Measurements from ENCODE around the gene ISG20.

DNA sequence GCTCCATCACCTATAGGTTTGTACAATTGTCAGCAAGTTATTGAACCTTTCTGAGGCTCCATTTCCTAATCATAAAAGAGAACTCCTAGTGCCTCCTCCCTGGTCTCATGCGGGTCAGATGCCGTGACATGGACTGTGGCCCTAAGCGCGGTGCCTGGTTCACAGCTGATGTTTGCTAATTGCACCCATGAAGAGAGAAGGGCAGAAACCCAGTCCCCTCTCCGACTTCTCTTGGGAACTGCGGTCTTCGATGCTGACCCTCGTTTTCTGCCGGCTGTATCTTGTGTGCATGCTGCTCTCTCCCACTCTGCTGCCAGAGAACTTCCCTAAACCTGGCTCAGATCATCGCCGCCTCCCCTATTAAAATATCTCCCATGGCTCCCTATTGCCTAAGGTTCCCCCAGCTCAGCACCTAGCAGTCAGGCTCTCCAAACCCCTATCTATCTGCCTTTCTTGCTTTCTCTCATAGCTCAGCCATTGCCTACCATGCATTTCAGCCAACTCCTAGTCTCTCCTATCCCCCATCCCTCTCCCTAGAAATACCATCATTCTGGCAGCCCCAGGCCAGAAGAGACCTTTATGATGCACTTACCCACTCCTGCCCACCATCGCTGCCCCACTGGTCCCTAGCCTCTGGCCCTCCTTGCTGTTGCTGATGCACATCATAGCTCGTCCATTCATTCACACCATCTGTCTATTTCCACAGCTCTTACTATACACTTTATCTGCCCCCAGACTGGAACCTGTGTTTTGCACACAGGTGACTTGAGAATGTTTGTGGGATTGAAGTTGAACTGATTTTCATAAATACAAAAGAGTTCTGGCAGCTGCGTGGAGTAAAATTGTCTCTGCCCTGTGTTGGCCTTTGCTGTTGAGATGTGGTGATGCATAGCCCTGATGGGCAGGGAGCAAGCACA lies 6.6 kb downstream of the ISG20 start:
- TF ChIP-seq, protein P1, sequence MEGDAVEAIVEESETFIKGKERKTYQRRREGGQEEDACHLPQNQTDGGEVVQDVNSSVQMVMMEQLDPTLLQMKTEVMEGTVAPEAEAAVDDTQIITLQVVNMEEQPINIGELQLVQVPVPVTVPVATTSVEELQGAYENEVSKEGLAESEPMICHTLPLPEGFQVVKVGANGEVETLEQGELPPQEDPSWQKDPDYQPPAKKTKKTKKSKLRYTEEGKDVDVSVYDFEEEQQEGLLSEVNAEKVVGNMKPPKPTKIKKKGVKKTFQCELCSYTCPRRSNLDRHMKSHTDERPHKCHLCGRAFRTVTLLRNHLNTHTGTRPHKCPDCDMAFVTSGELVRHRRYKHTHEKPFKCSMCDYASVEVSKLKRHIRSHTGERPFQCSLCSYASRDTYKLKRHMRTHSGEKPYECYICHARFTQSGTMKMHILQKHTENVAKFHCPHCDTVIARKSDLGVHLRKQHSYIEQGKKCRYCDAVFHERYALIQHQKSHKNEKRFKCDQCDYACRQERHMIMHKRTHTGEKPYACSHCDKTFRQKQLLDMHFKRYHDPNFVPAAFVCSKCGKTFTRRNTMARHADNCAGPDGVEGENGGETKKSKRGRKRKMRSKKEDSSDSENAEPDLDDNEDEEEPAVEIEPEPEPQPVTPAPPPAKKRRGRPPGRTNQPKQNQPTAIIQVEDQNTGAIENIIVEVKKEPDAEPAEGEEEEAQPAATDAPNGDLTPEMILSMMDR (IDR thresholded peaks at IDR 0.05) = no peak
- no peak for TF ChIP-seq POLR2A (IDR thresholded peaks at IDR 0.05)

Data from thyroid gland (tissue), 4 donors.